DMS153 (cell line): ENCODE measurements around the gene EPS8.
"Not testable (repeated sequence)": the region's sequence is repeated elsewhere in the genome, so short reads cannot be mapped to it uniquely, and the experiment has no call there.

ENCODE experiments used
- DNase-seq: peaks from one replicate; lab custom pipeline; 2025; lab: John Stamatoyannopoulos, UW

The EPS8 gene

DNA sequence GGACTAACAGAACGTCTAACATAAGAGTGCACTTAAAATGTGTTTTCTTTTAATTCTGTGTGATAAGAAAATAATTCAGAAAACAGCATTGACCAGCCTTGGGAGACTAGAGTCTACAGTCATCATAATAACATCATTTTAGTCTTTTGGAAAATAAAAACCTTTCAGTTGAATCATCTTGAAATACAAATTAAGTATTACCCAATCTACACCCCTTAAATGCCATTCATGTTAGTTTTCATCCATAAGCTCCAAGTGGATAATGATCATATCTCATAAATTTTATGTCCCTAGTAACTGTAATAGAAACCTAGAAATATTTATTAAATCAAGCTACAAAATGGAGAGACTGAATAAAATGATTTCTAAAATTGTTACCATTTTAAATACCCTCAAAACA is 32.4 kb downstream of the EPS8 start:
- no peak for DNase-seq

DNA sequence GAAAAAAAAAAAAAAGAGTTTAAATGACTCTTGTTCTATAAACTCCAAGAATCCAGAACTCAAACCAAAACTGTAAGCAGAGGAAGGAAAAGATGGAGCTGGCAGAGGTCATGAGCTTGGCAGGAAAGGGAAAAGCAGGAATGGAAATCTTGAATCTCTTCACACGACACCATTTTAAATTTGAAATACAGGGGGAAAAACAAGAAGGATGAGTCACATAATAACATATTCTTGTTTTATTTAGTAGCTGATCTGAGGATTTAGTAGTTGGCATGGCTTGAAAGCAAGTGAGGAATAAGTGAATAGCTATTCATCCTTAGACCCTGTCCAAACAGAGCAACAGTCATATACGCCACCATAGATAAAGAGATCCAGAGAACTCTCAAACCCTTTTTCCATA is 35.0 kb downstream of the EPS8 start:
- DNase-seq = no peak

DNA sequence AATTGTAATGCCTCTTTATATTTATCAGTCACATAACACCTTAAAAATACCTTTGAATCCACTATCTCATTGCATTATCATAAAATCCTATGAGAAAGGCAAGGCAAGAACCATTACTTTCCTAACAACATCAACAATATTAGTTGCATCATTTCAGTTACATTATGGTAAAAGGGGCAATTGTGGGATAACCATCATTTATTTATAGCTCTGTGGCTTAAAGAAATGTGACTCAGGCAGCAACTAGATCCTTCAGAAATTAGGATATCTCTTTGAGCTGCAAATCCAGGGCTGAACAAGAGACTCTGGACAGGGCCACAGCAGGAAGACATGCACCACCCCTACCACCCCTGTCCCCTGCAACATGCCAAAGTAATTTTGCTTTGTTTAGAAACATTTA is 36.4 kb downstream of the EPS8 start:
- no peak for DNase-seq

DNA sequence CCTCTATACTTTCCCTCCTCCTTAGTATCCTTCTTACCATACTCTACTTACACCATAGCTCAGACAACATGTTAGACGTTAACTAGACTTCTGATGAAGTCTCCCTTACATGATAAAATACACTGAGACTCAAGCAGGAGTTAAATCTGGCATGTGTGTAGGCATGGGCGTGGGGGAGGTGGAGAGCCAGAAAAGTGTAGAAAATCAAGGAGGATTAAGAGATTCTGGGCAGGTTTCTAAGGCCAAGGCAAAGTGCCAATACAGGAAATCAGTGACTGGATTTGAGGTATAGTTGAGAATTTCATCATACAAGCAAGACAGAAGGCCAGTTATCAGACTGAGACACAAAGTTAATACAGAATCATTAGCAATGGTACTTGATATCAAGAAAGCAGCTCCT is 37.4 kb downstream of the EPS8 start:
- DNase-seq = no peak

DNA sequence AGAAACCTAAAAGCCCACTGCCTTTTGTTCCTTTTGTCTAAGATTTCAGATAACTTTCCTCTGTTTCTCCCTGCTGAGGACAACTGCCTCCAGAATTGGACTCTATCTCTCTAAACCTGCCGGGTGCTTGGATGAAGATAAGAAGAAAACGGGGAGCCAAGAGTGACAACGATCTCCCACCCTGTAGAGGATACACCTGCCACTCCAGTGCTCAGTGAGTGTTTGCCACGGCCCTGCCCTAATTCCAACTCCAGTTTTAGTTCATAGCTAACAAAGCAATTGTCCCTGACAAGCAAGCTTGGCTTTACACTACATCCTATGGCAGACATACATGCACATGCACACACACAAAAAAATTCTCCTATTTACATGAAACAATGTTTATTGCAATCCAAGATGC is 39.3 kb downstream of the EPS8 start:
- DNase-seq = no peak

DNA sequence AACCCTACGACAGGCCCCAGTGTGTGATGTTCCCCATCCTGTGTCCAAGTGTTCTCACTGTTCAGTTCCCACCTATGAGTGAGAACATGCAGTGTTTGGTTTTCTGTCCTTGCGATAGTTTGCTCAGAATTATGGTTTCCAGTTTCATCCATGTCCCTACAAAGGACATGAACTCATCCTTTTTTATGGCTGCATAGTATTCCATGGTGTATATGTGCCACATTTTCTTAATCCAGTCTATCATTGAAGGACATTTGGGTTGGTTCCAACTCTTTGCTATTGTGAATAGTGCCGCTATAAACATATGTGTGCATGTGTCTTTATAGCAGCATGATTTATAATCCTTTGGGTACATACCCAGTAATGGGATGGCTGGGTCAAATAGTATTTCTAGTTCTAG is 47.3 kb downstream of the EPS8 start:
- not testable (repeated sequence) for DNase-seq

DNA sequence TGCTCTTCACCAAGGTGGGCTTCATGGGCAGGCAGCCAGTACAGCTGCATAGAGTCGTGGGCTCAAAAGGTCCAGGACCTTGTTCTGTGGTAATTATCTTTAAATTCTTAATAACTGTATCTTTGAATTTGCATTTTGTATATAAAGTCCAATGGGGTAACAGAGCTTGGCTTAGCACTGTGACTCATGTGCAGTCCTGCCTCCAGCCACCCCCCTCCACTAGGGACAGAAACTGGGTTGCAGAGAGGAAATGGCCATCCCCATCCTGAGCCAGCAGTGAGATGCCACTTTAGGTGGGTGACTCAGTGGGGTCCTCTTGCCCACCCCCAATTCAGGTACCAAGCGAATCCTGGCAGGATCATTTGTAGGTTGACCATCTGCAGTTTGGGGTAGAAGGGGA is 48.1 kb downstream of the EPS8 start:
- no peak for DNase-seq

DNA sequence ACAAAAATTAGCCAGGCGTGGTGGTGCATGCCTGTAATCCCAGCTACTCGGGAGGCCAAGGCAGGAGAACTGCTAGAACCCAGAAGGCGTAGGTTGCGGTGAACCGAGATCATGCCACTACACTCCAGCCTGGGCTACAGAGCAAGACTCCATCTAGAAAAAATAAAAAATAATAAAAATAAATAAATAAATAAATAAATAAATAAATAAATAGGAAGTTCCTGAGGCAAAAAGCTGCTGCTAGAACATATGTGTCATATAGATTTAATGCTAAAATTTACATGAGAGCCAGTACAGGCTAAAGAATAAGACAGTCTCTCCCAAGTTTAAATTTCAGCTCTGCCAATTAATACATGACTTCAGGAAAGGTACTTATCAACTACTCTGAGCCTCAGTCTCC is 48.8 kb downstream of the EPS8 start:
- not testable (repeated sequence) for DNase-seq

DNA sequence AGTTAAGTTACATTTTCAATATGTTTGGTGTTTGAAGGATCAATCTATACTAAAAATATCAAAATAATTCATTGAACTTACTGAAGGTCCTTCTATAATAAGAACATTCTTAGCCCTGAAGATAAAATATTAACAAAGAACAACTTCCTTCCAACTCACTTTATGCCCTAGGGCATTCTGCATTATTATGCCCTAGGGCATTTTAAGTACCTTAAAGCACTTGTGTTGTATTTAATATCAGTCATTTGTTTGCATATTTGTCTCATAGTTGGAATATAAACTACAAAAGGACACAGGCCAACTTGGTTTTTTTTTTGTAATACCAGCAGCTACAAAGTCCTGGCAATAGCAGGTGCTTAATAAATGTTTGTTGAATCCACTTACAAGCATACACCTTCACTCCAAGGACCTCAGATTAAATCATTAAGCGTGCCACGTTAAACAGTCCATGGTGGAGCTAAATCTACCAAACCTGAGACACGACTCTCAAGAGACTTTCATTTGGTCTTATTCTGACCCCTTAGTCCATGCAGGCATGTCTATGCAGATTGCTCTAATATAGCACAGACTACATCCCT is 50.7 kb downstream of the EPS8 start:
- DNase-seq = no peak

DNA sequence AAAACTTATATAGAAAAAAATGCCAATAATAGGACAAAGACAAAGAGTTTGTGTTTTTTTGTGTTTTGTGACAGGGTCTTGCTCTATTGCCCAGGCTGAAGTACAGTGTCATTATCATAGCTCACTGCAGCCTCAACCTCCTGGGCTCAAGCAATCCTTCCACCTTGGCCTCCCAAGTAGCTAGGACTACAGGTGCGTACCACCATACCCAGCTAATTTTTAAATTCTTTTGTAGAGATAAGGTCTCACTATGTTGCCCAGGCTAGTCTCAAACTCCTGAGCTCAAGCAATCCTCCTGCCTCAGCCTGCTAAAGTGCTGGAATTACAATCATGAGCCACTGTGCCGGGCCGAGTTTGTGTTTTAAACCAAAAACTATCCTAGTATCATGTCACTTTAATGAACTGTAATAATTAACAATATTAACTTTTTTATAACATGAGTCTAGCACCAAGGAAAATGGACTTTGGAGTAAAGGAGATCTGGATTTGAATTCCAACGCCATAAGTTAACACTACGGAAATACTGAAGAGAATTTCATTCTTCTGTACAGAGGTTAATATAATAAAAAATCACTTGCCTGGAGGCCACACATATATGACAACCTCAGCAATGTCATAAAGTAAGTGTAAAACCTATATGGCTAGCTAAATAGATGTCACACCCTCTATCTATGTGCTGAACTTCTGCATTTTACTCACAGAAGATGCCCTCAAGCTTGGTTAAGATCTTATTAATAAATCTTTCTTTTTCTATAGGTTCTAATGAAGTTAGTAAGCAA is 53.2 kb downstream of the EPS8 start:
- DNase-seq = no peak

DNA sequence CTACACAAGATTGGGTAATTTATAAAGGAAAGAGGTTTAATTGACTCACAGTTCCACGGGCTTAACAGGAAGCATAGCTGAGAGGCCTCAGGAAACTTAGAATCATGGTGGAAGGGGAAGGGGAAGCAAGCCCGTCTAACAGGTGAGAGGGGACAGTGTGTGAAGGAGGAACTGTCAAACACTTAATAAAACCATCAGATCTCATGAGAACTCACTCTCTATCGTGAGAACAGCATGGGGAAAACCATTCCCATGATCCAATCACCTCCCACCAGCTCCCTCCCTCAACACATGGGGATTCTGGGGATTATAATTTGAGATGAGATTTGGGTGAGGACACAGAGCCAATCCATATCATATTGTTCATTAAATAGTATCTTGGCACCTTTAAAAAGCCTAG is 56.1 kb downstream of the EPS8 start:
- DNase-seq = no peak

DNA sequence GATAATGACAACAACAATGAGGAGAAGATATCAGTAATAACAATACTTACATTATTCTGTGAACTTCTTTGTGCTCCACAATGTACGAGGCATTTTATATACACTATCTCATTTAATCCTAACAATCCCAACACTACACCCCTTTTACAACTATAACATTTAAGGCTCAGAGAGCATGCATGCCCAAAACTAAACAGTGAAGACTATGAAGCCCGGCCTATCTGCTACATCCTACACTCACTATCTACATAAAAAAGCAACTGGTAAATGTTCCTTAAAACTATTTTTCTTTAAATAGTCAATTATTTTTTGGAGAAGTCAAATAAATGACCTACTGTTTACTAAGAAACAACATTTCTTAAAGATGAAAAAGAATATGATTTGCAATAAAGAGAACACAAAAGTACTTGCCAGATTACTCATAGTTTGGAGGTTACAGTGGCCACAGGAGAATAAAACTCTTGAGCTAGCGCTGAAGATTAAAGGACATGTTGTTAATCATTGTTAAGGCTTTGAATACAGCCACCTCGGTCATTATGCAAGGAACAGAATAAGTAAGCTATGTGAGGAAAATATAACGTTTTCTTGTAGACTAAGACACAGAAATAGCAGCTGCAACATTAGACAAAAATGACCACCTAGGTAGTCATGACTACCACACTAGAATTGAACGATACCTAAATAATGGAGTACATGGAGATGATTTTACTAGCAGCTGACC is 56.7 kb downstream of the EPS8 start:
- no peak for DNase-seq

DNA sequence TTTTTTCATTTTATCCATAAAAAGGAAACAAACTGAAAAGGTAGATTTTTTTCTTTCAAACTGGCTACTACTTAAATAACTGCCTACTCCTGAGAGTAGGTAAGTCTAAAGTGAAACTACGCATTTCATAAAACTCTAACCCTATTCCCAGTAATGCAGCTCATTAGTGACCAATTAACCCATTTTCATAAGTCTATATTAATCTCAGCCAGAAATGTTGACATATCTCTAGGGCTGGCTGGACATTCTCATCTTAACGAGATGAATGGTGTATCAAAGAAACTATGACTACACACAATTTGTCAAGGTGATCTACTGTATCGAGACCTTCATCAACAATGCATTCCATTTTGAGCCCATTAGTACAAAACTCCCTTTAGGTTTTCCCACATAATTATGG is 57.2 kb downstream of the EPS8 start:
- no peak for DNase-seq

DNA sequence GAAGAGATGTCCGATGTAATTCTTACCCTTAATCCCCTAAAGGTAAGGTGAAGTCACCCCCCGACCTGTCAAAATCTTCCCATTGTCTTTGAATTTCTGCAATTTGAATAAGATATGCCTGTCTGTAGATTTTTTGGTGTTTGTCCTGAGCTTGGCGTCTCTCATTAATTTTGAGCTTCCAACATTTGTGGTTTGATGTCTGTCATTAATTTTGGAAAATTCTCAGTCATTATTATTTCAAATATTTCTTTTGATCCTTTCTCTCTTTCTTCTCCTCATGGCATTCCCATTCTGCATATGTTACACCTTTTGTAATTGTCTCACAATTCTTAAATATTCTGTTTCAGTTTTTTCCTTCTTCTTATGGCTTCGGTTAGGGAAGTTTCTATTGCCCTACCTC is 60.1 kb downstream of the EPS8 start:
- no peak for DNase-seq

DNA sequence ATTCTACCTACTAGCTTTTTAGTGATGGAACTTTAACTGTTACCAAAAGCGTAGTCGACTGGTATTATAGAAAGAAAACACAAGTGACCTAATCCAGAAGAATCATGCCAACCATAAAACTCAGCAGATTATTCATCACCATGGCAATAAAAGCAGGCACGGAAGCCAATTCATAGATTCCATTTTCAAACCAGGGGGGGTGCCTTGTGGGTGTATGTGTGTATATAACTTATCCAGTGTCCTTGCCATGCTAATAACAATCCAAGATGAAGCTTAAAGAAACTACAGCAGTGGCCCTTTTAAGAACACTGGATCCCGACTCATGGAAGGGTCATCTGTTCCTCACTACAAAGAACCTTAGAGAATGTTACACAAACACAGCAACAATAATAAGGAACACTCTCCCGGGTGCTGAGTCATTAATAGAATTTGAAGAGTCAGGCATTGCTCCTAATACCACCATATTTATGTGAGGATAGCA is 61.0 kb downstream of the EPS8 start:
- no peak for DNase-seq

DNA sequence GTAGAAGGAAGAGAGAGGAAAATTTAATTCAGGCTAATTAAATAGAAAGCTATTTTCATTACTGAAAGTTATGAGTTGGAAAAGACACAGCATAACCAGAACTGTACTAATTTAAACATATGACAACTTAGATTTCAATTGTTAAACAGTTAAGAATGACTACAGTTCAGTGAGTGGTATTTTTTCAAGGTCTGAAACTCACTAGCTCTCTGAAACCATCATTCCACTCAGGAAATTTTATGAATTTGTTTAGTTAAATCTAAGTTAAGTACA is 62.4 kb downstream of the EPS8 start:
- DNase-seq = no peak

DNA sequence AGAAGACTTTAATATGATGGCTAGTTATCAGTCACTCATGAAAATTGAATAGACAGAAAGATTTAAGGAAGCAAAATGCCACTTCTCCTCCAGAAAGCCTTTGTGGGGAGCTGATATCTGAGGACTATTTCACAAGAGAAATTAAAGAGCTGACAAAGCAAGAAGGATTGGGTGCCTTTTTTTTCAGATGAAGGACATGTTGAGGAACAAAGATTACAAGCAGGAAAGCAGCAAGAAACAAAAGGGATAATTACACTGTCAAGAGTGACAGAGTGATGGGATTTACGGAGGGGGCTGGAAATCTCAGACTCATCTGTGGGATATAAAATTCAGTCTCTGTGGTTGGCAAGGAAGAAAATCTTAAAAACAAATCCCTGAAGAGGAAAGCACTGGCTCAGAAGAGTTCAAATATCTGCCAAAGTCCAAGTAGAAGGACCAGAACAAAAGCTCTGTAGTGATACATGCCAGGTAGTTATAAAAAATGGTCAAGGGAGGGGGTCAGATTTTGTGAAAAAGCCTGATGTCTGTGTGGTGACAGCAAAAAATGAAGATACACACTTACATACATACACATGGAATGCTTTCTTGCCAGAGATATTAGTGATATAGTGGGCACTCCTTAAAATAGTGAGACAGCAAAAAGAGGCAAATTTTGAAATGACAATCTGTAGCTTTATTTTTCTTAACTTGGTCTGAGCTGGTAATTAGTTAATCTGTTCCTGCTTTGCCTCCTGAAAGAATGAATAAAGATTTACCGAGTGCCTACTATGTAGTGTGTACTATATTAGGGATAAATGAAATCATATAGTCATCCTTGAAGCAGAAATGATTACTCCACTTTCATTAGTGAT is 62.9 kb downstream of the EPS8 start:
- no peak for DNase-seq

DNA sequence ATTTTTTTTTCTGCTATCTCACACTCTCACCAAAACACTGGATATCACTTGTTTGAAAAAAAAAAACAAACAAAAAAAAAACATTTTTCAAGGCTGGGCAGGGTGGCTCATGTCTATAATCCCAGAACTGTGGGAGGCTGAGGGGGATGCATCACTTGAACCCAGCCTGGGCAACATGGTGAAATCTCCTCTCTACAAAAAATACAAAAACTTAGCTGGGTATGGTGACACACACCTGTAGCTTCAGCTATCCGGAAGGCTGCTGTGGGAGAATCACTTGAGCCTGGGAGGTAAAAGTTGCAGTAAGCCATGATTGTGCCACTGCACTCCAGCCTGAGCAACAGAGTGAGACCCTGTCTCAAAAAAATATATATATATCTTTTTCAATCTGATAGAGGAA is 66.2 kb downstream of the EPS8 start:
- DNase-seq = no peak

DNA sequence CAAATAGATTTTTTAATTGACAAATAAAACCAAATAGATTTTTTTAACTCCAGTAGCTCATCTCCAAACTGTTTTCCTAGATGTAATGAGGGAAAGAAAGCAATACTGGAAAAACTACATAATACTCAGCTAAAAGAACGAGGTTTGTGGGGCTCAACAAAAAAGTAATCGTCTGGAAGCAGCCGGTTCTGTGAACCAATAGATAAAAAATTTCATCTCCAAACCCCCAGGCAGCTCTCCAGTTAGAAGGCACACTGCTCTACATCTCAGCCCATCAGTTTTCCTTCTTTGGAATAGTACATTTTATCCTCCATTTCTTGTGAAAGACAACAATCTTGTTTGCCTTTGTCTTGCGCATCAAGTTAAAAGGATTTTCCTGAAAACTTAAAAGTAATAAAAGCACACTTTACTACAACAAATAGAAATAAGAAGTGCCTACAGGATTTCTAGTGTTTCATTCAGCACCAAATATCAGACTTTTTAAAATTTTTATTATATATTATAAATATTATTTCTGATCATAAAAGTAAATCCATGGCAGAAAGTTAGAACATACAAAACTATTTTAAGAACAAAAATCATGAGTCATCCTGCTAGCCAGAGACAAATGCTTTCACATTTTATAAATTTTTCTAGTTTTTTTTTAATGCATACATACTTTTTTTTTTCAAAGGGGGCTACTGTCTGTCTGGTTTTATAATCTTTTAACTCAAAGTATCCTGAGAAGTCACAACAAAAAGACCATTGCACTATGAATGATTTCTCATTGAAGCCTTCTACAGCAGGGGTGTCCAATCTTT is 67.7 kb downstream of the EPS8 start:
- no peak for DNase-seq

DNA sequence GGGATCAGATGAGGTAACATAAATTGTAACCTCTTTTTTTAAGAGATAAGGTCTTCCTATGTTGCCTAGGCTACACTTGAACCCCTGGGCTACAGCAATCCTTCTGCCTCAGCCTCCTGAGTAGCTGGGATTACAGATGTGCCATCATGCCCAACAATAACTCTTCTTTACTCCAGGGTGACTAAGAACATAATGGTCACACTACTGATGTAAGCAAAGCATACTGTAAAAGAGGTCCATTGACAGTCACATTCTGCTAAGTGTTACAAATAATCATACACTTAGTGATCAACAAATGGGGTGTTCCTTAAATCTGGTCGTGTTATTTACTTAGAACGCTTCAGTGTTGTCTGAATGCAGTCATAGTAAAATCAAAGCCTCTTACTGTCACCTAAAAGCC is 68.9 kb downstream of the EPS8 start:
- no peak for DNase-seq

DNA sequence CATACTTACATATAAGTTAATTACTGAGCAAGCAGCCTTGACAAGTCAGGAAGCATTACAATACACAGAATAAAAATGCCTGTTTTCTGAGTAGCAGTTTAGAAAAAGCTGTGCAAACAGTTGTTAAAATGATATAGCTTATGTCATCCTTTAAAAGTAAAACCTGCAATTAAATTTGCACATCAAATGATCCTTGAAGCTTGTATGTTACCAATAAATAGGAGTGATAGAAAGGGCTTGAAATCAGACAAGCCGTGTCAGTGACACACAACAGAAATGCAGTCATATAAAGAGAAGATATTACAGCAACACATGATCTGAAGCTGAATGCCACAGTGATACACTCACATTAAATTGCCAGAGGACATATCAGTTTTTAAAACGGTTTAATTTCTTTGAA is 70.0 kb downstream of the EPS8 start:
- DNase-seq = peak; percentile 32
